GM11168 (cell line): ENCODE measurements around the gene CYP2W1.

ENCODE experiments used
- in situ Hi-C: fragments of 300-500 bp; cut with MboI; formaldehyde crosslinking; loops from one replicate; pipeline ENCODE4 v1.12.0; 2022; ENCODE audit warnings: low sequenced_read_pairs; ENCODE audit not compliant: unreplicated experiment

CYP2W1 gene

GRCh38 chr7:1008733-1009363 lies 25.9 kb downstream of the CYP2W1 start:
- in situ Hi-C loops: no loop called here

GRCh38 chr7:1009747-1010146 lies 26.8 kb downstream of the CYP2W1 start:
- in situ Hi-C loops: no loop called here

- in situ Hi-C loops: no loop called here
Measured at GRCh38 chr7:1010226-1010625, 27.2 kb downstream of the CYP2W1 start.

- in situ Hi-C loops: no loop called here
Measured at GRCh38 chr7:1011297-1012003, 28.5 kb downstream of the CYP2W1 start.

- in situ Hi-C loops: no loop called here
Measured at GRCh38 chr7:1012004-1012715, 29.2 kb downstream of the CYP2W1 start.

- in situ Hi-C loops: no loop called here
Measured at GRCh38 chr7:1012716-1013095, 29.7 kb downstream of the CYP2W1 start.

- in situ Hi-C loops: no loop called here
Measured at GRCh38 chr7:1013581-1013980, 30.6 kb downstream of the CYP2W1 start.

- in situ Hi-C loops: no loop called here
Measured at GRCh38 chr7:1014681-1015080, 31.7 kb downstream of the CYP2W1 start.

- in situ Hi-C loops: no loop called here
Measured at GRCh38 chr7:1015196-1016121, 32.5 kb downstream of the CYP2W1 start.

- in situ Hi-C loops: no loop called here
Measured at GRCh38 chr7:1016577-1017531, 33.9 kb downstream of the CYP2W1 start.

- in situ Hi-C loops: no loop called here
Measured at GRCh38 chr7:1017586-1018333, 34.8 kb downstream of the CYP2W1 start.

- in situ Hi-C loops: no loop called here
Measured at GRCh38 chr7:1018334-1018695, 35.3 kb downstream of the CYP2W1 start.

GRCh38 chr7:1019255-1019785 lies 36.3 kb downstream of the CYP2W1 start:
- in situ Hi-C loops: no loop called here

- in situ Hi-C loops: no loop called here
Measured at GRCh38 chr7:1019789-1020610, 37.0 kb downstream of the CYP2W1 start.

GRCh38 chr7:1020849-1021251 lies 37.9 kb downstream of the CYP2W1 start:
- in situ Hi-C loops: no loop called here

GRCh38 chr7:1021366-1021765 lies 38.4 kb downstream of the CYP2W1 start:
- in situ Hi-C loops: no loop called here

GRCh38 chr7:1021931-1022330 lies 39.0 kb downstream of the CYP2W1 start:
- in situ Hi-C loops: no loop called here

- in situ Hi-C loops: no loop called here
Measured at GRCh38 chr7:1022356-1022755, 39.4 kb downstream of the CYP2W1 start.
